HG03135 (cell line): ENCODE measurements around the gene CXorf65.
A peak's percentile ranks its signal among the peaks of the same experiment; 100 is the strongest.

ENCODE experiments used
- ATAC-seq: cut with Tn5 transposase; IDR thresholded peaks from one replicate; pipeline ENCODE4 v1.9.1; 2021; ENCODE audit warnings: mild to moderate bottlenecking, moderate library complexity; ENCODE audit not compliant: unreplicated experiment

CXorf65 gene

DNA sequence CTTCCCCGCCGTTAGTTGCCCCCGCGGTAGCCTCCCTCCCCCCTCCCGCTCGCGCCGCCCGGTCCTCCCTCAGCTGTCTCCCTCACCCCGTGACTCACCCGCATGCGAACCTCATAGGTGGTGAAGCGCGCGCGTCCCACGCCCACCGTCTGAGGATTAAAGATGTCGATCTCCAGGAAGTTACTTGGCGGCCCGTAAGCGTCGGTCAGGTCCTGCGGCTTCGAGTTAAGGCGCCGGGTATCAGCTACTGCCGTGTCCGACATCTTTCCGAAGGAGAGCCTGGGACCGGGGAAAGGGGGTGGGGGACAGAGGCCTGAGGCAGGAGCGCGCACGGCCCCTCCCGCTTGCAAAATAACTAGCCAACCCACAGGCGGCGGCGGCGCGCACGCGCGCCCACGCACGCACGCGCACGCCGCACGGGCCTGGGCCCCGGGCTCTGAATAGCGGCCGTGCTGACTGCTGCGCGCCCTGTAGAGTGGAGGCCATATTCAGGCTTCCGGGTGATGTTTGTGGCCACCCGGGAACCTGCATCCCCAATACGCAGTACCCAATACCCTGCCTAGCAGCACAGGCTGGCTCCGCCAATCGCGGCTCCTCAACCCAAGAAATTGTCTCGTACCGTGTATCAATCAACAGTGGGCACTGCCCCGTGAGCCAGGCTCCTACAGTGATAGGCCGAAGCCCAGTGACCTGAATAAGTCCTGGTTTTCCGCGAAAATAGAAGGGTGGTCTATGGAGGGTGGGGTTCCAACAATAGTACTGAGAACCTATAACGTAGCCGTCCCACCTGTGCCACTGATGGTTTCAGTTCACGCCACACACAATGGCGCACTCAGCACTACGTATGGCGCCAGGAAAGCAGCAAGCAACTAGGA, 38.3 kb downstream of the CXorf65 start, which contains the start of gene SNX12:
TSS of gene SNX12 (minus strand) at position 291 of the 875 bp plus-strand sequence. CDS start at position 263, 28 bp downstream.
- ATAC-seq = peak; percentile 94

DNA sequence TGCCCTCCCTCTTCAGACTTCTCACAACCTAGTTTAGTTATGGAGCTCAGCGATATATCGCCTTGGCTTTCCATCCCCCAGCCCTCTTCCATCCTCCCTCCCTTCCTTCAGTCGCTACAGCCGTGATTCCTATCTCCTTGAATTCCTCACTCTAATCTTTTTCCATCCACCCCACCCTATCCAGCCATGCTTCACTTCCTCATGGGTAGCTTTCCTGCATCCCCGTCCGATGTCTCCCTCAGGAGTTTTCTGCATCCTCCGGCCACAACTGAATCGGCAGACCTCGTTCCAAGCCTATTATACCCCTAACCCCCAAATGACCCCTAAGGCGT, 38.9 kb downstream of the CXorf65 start:
- no peak for ATAC-seq

DNA sequence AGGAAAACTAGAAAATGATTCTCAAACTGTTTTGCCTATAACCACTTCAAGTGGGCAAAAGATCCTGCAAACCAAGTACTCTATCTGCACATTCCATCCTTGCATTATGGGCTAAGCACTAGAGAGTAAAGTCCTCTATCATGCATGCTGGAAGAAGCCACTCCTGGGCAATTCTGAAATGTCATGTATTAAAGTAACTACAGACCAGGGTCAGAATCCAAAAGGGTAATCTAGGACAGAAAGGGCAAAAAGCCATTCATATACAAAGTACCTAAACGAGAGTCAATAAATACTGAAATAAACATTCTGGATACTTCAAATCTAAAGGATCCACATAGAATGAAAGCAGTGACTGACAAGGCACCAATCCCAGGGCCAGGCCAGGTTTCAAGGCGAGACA, 39.5 kb downstream of the CXorf65 start:
- ATAC-seq = no peak

DNA sequence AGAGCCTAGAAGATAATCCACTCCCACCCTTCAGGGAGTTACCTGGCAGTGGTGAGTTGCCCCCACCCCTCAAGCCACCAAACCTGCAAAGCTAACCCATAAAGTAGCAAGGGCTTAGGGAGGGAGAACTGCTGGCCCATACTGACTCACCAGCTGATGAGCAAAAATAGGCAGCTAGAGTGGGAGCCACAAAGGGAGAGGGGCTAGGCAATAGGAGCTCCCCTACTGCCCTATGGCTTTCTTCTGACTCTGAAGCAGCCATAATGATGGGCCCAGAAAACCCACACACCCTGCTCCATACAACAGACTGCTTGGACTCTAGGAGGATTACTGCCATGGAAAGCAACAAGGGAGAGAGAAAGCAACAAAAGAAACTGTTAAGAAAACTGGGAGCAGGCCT, 46.4 kb downstream of the CXorf65 start:
- ATAC-seq = no peak

DNA sequence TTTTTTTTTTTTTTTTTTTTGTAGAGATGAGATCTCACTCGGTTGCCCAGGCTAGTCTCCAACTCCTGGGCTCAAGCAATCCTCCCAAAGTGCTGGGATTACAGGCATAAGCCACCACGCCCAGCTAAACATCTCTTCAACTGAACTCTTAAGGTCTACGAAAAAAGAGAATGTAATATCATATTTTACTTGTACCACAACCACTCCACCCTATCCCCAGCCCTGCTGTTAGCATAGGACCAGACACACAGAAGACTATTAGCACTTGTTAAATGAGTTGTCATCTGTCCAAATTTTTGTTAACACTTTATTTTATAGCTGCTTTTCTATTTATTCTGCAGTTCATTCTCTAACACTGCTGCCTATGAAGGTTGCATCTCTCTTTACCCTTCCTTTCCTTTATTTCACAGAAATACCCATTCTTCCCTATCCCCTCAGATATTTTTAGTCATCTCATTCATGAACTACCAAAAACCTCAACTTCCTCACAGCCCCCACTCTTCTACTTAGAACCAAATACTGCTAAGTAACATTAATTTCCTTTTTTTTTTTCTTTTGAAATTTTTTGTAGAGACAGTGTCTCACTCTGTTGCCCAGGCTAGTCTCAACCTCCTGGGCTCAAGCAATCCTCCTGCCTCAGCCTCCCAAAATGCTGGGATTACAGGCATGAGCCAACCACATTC, 48.6 kb downstream of the CXorf65 start:
- ATAC-seq = no peak

DNA sequence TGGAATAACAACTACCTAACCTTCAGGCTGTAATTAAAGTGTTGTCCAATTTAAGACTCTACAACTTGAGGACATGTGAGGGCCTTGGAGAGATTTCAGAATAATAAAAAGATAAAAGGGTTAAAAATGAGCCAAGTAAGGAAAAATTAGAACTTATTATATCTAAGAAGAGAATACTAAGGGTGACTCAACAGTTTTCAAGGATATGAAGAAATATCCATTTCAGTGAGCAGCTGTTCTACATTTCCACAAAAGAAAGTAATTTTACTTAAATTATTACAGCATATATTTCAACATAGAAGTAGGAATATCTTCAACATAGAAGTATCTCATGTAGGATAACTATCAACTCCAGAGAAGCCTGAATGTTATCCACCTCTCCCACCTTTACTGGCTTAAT, 49.7 kb downstream of the CXorf65 start:
- ATAC-seq = no peak
